Activated naive CD8-positive, alpha-beta T cell treated with anti-CD3 and anti-CD28 coated beads, Interleukin-2, amount 10 ng/mL, durations not matched to agents 7 days and 5 days (primary cell): Measurements from ENCODE around the gene ERVW-1. TPM values are rescaled to one million over a fixed set of nuclear protein-coding genes. Genes with fewer than 3 reads are reported as not detected.
"Not testable (repeated sequence)": the region's sequence is repeated elsewhere in the genome, so short reads cannot be mapped to it uniquely, and the experiment has no call there.

Experiments
- ATAC-seq: fragments of 150-1000 bp; cut with Tn5 transposase; one replicate; pipeline ENCODE4 v1.10.0; 2021; ENCODE audit warnings: low read depth, moderate library complexity
- POLR2A ChIA-PET: fragments of 350-600 bp; sonication (Branson Sonifier 250); formaldehyde crosslinking; loops from one replicate; lab custom pipeline; 2021; ENCODE audit warnings: antibody characterized with exemption; lab: Charles Lee
- DNase-seq: peaks from one replicate; pipeline ENCODE4 v3.0.0; 2021
- H3K27ac Mint-ChIP-seq: one replicate; pipeline ENCODE4 v1.8.0; 2022; ENCODE audit warnings: mild to moderate bottlenecking, mixed read lengths
- H3K27me3 Mint-ChIP-seq: one replicate; pipeline ENCODE4 v1.8.0; 2022; ENCODE audit warnings: mild to moderate bottlenecking, moderate library complexity, mixed read lengths
- H3K36me3 Mint-ChIP-seq: one replicate; pipeline ENCODE4 v1.8.0; 2021; ENCODE audit warnings: mild to moderate bottlenecking, mixed read lengths
- H3K4me1 Mint-ChIP-seq: one replicate; pipeline ENCODE4 v1.8.0; 2021; ENCODE audit warnings: mixed read lengths
- H3K4me3 Mint-ChIP-seq: one replicate; pipeline ENCODE4 v1.8.0; 2022; ENCODE audit warnings: mild to moderate bottlenecking, moderate library complexity, mixed read lengths
- H3K9me3 Mint-ChIP-seq: one replicate; pipeline ENCODE4 v1.8.0; 2021; ENCODE audit warnings: mixed read lengths
- total RNA-seq, 2 experiments: library from RNA; stranded (reverse); gene quantifications; one replicate each; pipeline ENCODE4 v1.2.3, GENCODE V29; 2021

Gene ERVW-1
- total RNA-seq, 2 experiments from 2014 or later: not detected

- no peaks in the 10 kb centered on the region for H3K4me1 Mint-ChIP-seq
Measured at GRCh38 chr7:92485974-92486373, 8.2 kb upstream of the ERVW-1 start.

GRCh38 chr7:92485267-92485892 is 7.6 kb upstream of the ERVW-1 start:
- Mint-ChIP-seq H3K36me3 (peaks cover 6% of the 10 kb centered on the region), H3K27ac (no peak overlapping the region), H3K27me3 (no peaks in the 10 kb centered on the region), H3K9me3 (no peaks in the 10 kb centered on the region), H3K4me3 (no peak overlapping the region), H3K4me1 (no peaks in the 10 kb centered on the region)
- ATAC-seq (no peak), DNase-seq (no peak)
- POLR2A ChIA-PET: no interaction called here

More at GRCh38 chr7:92485974-92486373, 8.2 kb upstream of the ERVW-1 start:
- H3K27ac Mint-ChIP-seq: no peak overlapping the region
- no peaks in the 10 kb centered on the region for H3K9me3 Mint-ChIP-seq
- no peaks in the 10 kb centered on the region for H3K27me3 Mint-ChIP-seq
- POLR2A ChIA-PET: no interaction called here
- ATAC-seq (no peak), DNase-seq (no peak)
- no peak overlapping the region for H3K4me3 Mint-ChIP-seq
- peaks cover 8% of the 10 kb centered on the region for H3K36me3 Mint-ChIP-seq

- H3K4me3 Mint-ChIP-seq, H3K27ac Mint-ChIP-seq, DNase-seq, ATAC-seq, POLR2A ChIA-PET, H3K27me3 Mint-ChIP-seq, H3K9me3 Mint-ChIP-seq, H3K36me3 Mint-ChIP-seq, H3K4me1 Mint-ChIP-seq: not testable (repeated sequence)
Measured at GRCh38 chr7:92484226-92484625, 6.5 kb upstream of the ERVW-1 start.

GRCh38 chr7:92483624-92484023 is 5.9 kb upstream of the ERVW-1 start:
- POLR2A ChIA-PET, ATAC-seq, H3K4me3 Mint-ChIP-seq, H3K4me1 Mint-ChIP-seq, DNase-seq, H3K36me3 Mint-ChIP-seq, H3K27me3 Mint-ChIP-seq, H3K9me3 Mint-ChIP-seq, H3K27ac Mint-ChIP-seq: not testable (repeated sequence)

- H3K9me3 Mint-ChIP-seq, H3K27me3 Mint-ChIP-seq, H3K27ac Mint-ChIP-seq, H3K4me3 Mint-ChIP-seq, POLR2A ChIA-PET, DNase-seq, H3K36me3 Mint-ChIP-seq, ATAC-seq, H3K4me1 Mint-ChIP-seq: not testable (repeated sequence)
Measured at GRCh38 chr7:92479146-92479545, 1.4 kb upstream of the ERVW-1 start.

- no peak for ATAC-seq
- no peaks in the 10 kb centered on the region for H3K9me3 Mint-ChIP-seq
- no peak overlapping the region for H3K4me3 Mint-ChIP-seq
- no peaks in the 10 kb centered on the region for H3K36me3 Mint-ChIP-seq
- POLR2A ChIA-PET: no interaction called here
- no peaks in the 10 kb centered on the region for H3K27me3 Mint-ChIP-seq
- no peak for DNase-seq
- no peaks in the 10 kb centered on the region for H3K4me1 Mint-ChIP-seq
- H3K27ac Mint-ChIP-seq: no peak overlapping the region
Measured at GRCh38 chr7:92478711-92479110, 965 bp upstream of the ERVW-1 start.

GRCh38 chr7:92478095-92478494 is 349 bp upstream of the ERVW-1 start:
- H3K4me3 Mint-ChIP-seq: no peak overlapping the region
- H3K9me3 Mint-ChIP-seq: no peaks in the 10 kb centered on the region
- no peaks in the 10 kb centered on the region for H3K36me3 Mint-ChIP-seq
- ATAC-seq (no peak), DNase-seq (no peak)
- H3K27me3 Mint-ChIP-seq: no peaks in the 10 kb centered on the region
- no peaks in the 10 kb centered on the region for H3K4me1 Mint-ChIP-seq
- no peak overlapping the region for H3K27ac Mint-ChIP-seq
- POLR2A ChIA-PET: no interaction called here

GRCh38 chr7:92475851-92476590 is 1.7 kb downstream of the ERVW-1 start:
- ATAC-seq, H3K36me3 Mint-ChIP-seq, H3K4me1 Mint-ChIP-seq, DNase-seq, H3K27ac Mint-ChIP-seq, H3K27me3 Mint-ChIP-seq, H3K4me3 Mint-ChIP-seq, POLR2A ChIA-PET, H3K9me3 Mint-ChIP-seq: not testable (repeated sequence)

GRCh38 chr7:92475261-92475770 is 2.4 kb downstream of the ERVW-1 start:
- ATAC-seq, H3K4me3 Mint-ChIP-seq, H3K36me3 Mint-ChIP-seq, DNase-seq, H3K9me3 Mint-ChIP-seq, H3K27ac Mint-ChIP-seq, H3K27me3 Mint-ChIP-seq, POLR2A ChIA-PET, H3K4me1 Mint-ChIP-seq: not testable (repeated sequence)

GRCh38 chr7:92473989-92474388 is 3.8 kb downstream of the ERVW-1 start:
- H3K27ac Mint-ChIP-seq, H3K4me3 Mint-ChIP-seq, H3K9me3 Mint-ChIP-seq, H3K4me1 Mint-ChIP-seq, ATAC-seq, H3K27me3 Mint-ChIP-seq, POLR2A ChIA-PET, DNase-seq, H3K36me3 Mint-ChIP-seq: not testable (repeated sequence)

- ATAC-seq, H3K9me3 Mint-ChIP-seq, H3K27ac Mint-ChIP-seq, H3K27me3 Mint-ChIP-seq, H3K36me3 Mint-ChIP-seq, H3K4me3 Mint-ChIP-seq, H3K4me1 Mint-ChIP-seq, POLR2A ChIA-PET, DNase-seq: not testable (repeated sequence)
Measured at GRCh38 chr7:92468589-92468988, 9.2 kb downstream of the ERVW-1 start.

GRCh38 chr7:92466682-92467081 is 11.1 kb downstream of the ERVW-1 start:
- ATAC-seq: no peak
- no peak for DNase-seq
- H3K9me3 Mint-ChIP-seq: peaks cover 6% of the 10 kb centered on the region
- no peak overlapping the region for H3K27ac Mint-ChIP-seq
- H3K36me3 Mint-ChIP-seq: peaks cover 4% of the 10 kb centered on the region
- H3K4me1 Mint-ChIP-seq: peaks cover under 1% of the 10 kb centered on the region
- POLR2A ChIA-PET: no interaction called here
- H3K27me3 Mint-ChIP-seq: no peaks in the 10 kb centered on the region
- H3K4me3 Mint-ChIP-seq: no peak overlapping the region

- POLR2A ChIA-PET: no interaction called here
- H3K4me3 Mint-ChIP-seq: no peak overlapping the region
- H3K4me1 Mint-ChIP-seq: peaks cover 2% of the 10 kb centered on the region
- H3K9me3 Mint-ChIP-seq: peaks cover 6% of the 10 kb centered on the region
- DNase-seq (no peak), ATAC-seq (no peak)
- H3K36me3 Mint-ChIP-seq: peaks cover 4% of the 10 kb centered on the region
- no peaks in the 10 kb centered on the region for H3K27me3 Mint-ChIP-seq
- no peak overlapping the region for H3K27ac Mint-ChIP-seq
Measured at GRCh38 chr7:92464515-92464914, 13.2 kb downstream of the ERVW-1 start.

GRCh38 chr7:92462560-92462959 is 15.2 kb downstream of the ERVW-1 start:
- no peak overlapping the region for H3K4me3 Mint-ChIP-seq
- ATAC-seq (no peak), DNase-seq (no peak)
- peaks cover 1% of the 10 kb centered on the region for H3K36me3 Mint-ChIP-seq
- POLR2A ChIA-PET: no interaction called here
- peaks cover 2% of the 10 kb centered on the region for H3K4me1 Mint-ChIP-seq
- H3K27ac Mint-ChIP-seq: no peak overlapping the region
- H3K9me3 Mint-ChIP-seq: no peaks in the 10 kb centered on the region
- no peaks in the 10 kb centered on the region for H3K27me3 Mint-ChIP-seq
